Trophoblast cell (in vitro differentiated cells and primary cell): ENCODE results near the gene TUBB3.

Experiments used
- DNase-seq, 2 donors: peaks; one replicate each; pipeline ENCODE4 v3.0.0-alpha.2; 2016
- H2AFZ ChIP-seq: 2 replicates; pipeline ENCODE4 v1.6.1; 2013; ENCODE audit warnings: low read length, moderate library complexity, mild to moderate bottlenecking; ENCODE audit not compliant: insufficient read depth, poor library complexity
- H2AK5ac ChIP-seq: 2 replicates; pipeline ENCODE4 v1.6.1; 2013; ENCODE audit warnings: mild to moderate bottlenecking, low read length
- H2BK120ac ChIP-seq: 2 replicates; pipeline ENCODE4 v1.6.1; 2013; ENCODE audit warnings: low read length, mild to moderate bottlenecking, moderate library complexity; ENCODE audit not compliant: insufficient read depth, poor library complexity
- H2BK12ac ChIP-seq: 2 replicates; pipeline ENCODE4 v1.6.1; 2013; ENCODE audit warnings: mild to moderate bottlenecking, low read length, moderate library complexity
- H2BK5ac ChIP-seq: 2 replicates; pipeline ENCODE4 v1.6.1; 2013; ENCODE audit warnings: low read length, low read depth, moderate library complexity, mild to moderate bottlenecking; ENCODE audit not compliant: poor library complexity
- H3K14ac ChIP-seq: 2 replicates; pipeline ENCODE4 v1.6.1; 2013; ENCODE audit warnings: mild to moderate bottlenecking, low read length
- H3K18ac ChIP-seq: 2 replicates; pipeline ENCODE4 v1.6.1; 2013; ENCODE audit warnings: mild to moderate bottlenecking, low read length
- H3K23ac ChIP-seq: 2 replicates; pipeline ENCODE4 v1.6.1; 2013; ENCODE audit warnings: low read length
- H3K27ac ChIP-seq: 2 replicates; pipeline ENCODE4 v1.5.1; 2013; ENCODE audit warnings: low read depth, mild to moderate bottlenecking, inconsistent platforms, low read length, moderate library complexity
- H3K27me3 ChIP-seq: 2 replicates; pipeline ENCODE4 v1.6.1; 2013; ENCODE audit warnings: inconsistent platforms, mild to moderate bottlenecking, low read length, moderate library complexity; ENCODE audit not compliant: insufficient read depth
- H3K36me3 ChIP-seq, 2 experiments: 1 replicate in 1 of 2; 2 replicates in 1 of 2; pipeline ENCODE4 v1.6.1; 2013; ENCODE audit warnings: low read length in 2 of 2, mild to moderate bottlenecking in 2 of 2, moderate library complexity in 1 of 2; ENCODE audit not compliant: insufficient read depth in 2 of 2, control insufficient read depth in 1 of 2
- H3K4ac ChIP-seq: 2 replicates; pipeline ENCODE4 v1.6.1; 2013; ENCODE audit warnings: low read depth, mild to moderate bottlenecking, low read length, moderate library complexity
- H3K4me1 ChIP-seq, 2 experiments: 1 replicate in 1 of 2; 2 replicates in 1 of 2; pipeline ENCODE4 v1.6.1; 2013; ENCODE audit warnings: low read length in 2 of 2, mild to moderate bottlenecking in 2 of 2, moderate library complexity in 1 of 2; ENCODE audit not compliant: insufficient read depth in 2 of 2, control insufficient read depth in 1 of 2
- H3K4me2 ChIP-seq: 2 replicates; pipeline ENCODE4 v1.6.1; 2013; ENCODE audit warnings: inconsistent platforms, mild to moderate bottlenecking, low read length, moderate library complexity
- H3K4me3 ChIP-seq: 2 replicates; pipeline ENCODE4 v1.5.1; 2013; ENCODE audit warnings: mild to moderate bottlenecking, low read depth, low read length, inconsistent platforms
- H3K79me1 ChIP-seq: one replicate; pipeline ENCODE4 v1.6.1; 2013; ENCODE audit warnings: low read length
- H3K79me2 ChIP-seq: 2 replicates; pipeline ENCODE4 v1.6.1; 2013; ENCODE audit warnings: low read length, mild to moderate bottlenecking; ENCODE audit not compliant: control insufficient read depth, insufficient read depth, poor library complexity
- H3K9ac ChIP-seq: 2 replicates; pipeline ENCODE4 v1.6.1; 2013; ENCODE audit warnings: mild to moderate bottlenecking, low read length
- H3K9me3 ChIP-seq: 2 replicates; pipeline ENCODE4 v1.6.1; 2013; ENCODE audit warnings: low read depth, mild to moderate bottlenecking, control low read depth, inconsistent platforms, low read length; ENCODE audit not compliant: insufficient read depth
- H4K12ac ChIP-seq: 2 replicates; pipeline ENCODE4 v1.6.1; 2013; ENCODE audit warnings: low read depth, mild to moderate bottlenecking, low read length, moderate library complexity
- H4K8ac ChIP-seq: 2 replicates; pipeline ENCODE4 v1.6.1; 2013; ENCODE audit warnings: low read depth, mild to moderate bottlenecking, low read length, moderate library complexity
- H4K91ac ChIP-seq: one replicate; pipeline ENCODE4 v1.6.1; 2013; ENCODE audit warnings: low read depth, mild to moderate bottlenecking, low read length, moderate library complexity
- WGBS: extraction: QIAGEN DNeasy Blood & Tissue Kit; methylation state at CpG from one replicate; pipeline ENCODE4 v1.1.7; 2013; ENCODE audit warnings: missing lambda C conversion rate; ENCODE audit not compliant: insufficient read length, insufficient coverage; ENCODE audit errors: extremely low coverage; 5-methylcytosine and 5-hydroxymethylcytosine counted together

The TUBB3 gene

DNA sequence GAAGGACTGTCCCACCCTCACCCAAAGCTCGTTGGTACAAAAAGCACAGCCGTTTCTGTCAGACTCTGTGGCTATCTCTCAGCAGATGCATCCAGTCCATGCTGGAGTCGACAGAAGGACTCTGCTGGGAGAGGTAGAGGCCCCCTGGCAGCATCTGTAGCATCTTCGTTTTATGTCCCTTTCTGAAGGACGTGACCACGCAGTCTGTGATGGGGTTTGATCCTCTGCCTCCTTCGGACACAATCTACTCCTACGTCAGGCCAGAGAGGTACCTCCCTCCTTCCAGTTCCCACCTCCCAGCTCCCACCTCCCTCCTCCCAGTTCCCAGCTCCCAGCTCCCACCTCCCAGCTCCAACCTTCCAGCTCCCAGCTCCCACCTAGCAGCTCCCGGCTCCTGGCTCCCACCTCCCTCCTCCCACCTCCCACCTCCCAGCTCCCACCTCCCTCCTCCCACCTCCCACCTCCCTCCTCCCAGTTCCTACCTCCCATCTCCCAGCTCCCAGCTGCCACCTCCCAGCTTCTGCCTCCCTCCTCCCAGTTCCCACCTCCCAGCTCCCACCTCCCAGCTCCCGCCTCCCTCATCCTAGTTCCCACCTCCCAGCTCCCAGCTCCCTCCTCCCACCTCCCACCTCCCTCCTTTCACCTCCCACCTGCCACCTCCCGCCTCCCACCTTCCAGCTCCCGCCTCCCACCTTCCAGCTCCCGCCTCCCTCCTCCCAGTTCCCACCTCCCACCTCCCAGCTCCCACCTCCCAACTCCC is 15.9 kb upstream of the TUBB3 start:
- Histone ChIP-seq H3K27me3 (no peaks in the 10 kb centered on the region), H4K12ac (no peak overlapping the region), H2BK5ac (no peak overlapping the region), H3K4me1 (peaks cover 7% of the 10 kb centered on the region in 2 experiments), H3K27ac (no peak overlapping the region), H4K91ac (no peak overlapping the region), H3K14ac (no peak overlapping the region), H2BK120ac (no peak overlapping the region), H3K4me2 (no peak overlapping the region), H2AK5ac (no peak overlapping the region), H3K4me3 (no peak overlapping the region), H3K79me2 (no peaks in the 10 kb centered on the region), H4K8ac (no peak overlapping the region), H3K23ac (no peak overlapping the region), H3K79me1 (peaks cover 12% of the 10 kb centered on the region), H3K36me3 (peaks cover 82 to 87% of the 10 kb centered on the region in 2 experiments), H3K4ac (no peak overlapping the region), H2BK12ac (no peak overlapping the region), H2AFZ (no peak overlapping the region), H3K18ac (no peak overlapping the region), H3K9me3 (peaks cover 13% of the 10 kb centered on the region), H3K9ac (no peak overlapping the region)
- DNase-seq: no peak
- no CpG with 5 or more reads among the region's 13 CpGs for WGBS

GRCh38 chr16:89908236-89908635 is 14.9 kb upstream of the TUBB3 start:
- Histone ChIP-seq H3K4me3 (no peak overlapping the region), H2AK5ac (no peak overlapping the region), H3K4me2 (no peak overlapping the region), H3K4me1 (peaks cover 4 to 7% of the 10 kb centered on the region in 2 experiments), H3K79me1 (peaks cover 12% of the 10 kb centered on the region), H4K91ac (no peak overlapping the region), H4K8ac (no peak overlapping the region), H3K14ac (no peak overlapping the region), H3K27ac (no peak overlapping the region), H3K79me2 (no peaks in the 10 kb centered on the region), H3K27me3 (no peaks in the 10 kb centered on the region), H3K23ac (no peak overlapping the region), H2BK120ac (no peak overlapping the region), H2BK5ac (no peak overlapping the region), H3K4ac (no peak overlapping the region), H3K18ac (no peak overlapping the region), H3K9ac (no peak overlapping the region), H2AFZ (no peak overlapping the region), H4K12ac (no peak overlapping the region), H2BK12ac (no peak overlapping the region), H3K9me3 (peaks cover 14% of the 10 kb centered on the region), H3K36me3 (peaks cover 85 to 89% of the 10 kb centered on the region in 2 experiments)
- no peak for DNase-seq
- no CpG with 5 or more reads among the region's 4 CpGs for WGBS

DNA sequence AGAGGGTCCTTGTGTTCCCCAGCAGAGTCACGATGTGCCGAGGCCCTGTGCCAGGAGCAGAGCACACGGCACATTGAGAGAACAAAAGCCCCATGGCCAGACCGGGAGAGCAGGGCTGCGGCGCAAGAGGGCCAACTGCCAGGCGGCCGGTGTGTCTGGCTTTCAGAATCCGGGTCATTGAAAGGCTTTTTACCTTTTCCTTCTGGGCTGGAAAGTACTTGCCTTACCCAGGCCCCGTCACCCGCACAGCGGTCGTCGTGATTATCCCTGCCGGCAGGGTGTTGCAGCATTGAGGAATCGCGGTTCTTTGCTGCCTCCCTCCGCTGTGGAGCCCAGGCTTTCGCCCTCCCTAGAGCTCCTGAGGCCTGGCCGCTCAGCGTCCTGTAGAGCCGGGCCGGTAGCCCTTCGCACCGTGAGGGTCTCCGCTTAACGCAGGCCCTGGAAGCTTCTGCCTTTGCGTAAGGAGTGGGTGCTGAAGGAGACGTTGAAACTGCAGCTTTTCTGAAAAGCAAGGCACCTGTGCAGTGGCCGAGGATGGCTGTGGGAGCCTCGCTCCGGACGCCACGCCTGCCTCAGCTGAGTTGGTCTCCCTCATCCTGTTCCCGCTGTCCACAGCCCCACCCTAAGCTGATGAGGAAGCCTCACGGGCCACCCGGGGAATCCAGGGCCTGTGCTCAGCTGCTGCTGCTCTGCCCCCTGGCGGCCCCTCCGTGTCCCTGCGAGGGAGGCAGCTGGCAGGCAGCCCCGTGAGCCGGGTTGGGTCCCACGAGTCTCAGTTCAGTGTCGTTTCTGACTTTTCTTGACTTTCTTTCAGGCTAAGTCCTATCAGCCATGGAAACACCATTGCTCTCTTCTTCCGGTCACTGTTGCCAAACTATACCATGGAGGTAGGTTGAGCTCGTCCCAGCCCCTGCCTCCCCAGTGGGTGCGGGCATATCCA is 13.1 kb upstream of the TUBB3 start:
- Histone ChIP-seq H4K12ac (peak overlapping the region; percentile 23), H3K4me1 (no peaks in the 10 kb centered on the region), H2AK5ac (no peak overlapping the region), H3K36me3 (peaks cover 71 to 79% of the 10 kb centered on the region in 2 experiments), H3K27me3 (no peaks in the 10 kb centered on the region), H3K79me1 (peaks cover 4% of the 10 kb centered on the region), H3K14ac (no peak overlapping the region), H2BK120ac (no peak overlapping the region), H3K27ac (no peak overlapping the region), H2BK5ac (no peak overlapping the region), H4K8ac (no peak overlapping the region), H3K9me3 (peaks cover 19% of the 10 kb centered on the region), H3K79me2 (no peaks in the 10 kb centered on the region), H3K9ac (no peak overlapping the region), H2BK12ac (no peak overlapping the region), H3K4me3 (no peak overlapping the region), H2AFZ (no peak overlapping the region), H3K23ac (no peak overlapping the region), H3K18ac (no peak overlapping the region), H3K4ac (no peak overlapping the region), H4K91ac (no peak overlapping the region), H3K4me2 (no peak overlapping the region)
- WGBS: no CpG with 5 or more reads among the region's 47 CpGs
- DNase-seq: peak; percentile 65 to 85

DNA sequence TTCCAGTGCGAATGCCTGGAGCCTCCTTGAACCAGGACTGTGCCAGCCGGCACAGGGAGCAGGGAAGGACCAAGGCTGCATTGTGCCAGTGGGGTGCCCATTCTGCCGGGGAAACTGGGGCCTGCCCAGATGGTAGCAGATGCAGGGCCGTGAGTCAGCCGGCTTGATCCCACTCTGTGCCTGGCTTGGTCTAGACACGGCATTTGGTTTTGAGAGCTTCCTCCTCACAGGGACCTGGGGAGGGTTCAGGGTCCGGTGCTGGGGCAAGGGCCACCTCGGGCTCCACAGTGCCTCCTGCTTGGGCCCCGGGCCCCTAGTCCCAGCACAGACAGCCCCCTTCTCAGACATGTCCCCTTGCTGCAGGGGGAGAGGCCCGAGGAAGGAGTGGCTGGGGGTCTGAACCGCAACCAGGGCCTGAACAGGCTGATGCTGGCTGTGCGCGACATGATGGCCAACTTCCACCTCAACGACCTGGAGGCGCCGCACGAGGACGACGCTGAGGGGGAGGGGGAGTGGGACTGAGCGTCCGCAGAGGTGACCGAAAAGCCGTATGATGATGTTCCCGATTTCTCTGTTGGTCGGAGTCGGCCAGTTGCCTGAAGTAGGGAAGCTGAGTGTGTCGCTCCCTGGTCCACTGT is 12.3 kb upstream of the TUBB3 start:
- Histone ChIP-seq H3K14ac (no peak overlapping the region), H2BK120ac (no peak overlapping the region), H2BK5ac (no peak overlapping the region), H3K4me1 (no peaks in the 10 kb centered on the region), H2BK12ac (no peak overlapping the region), H3K23ac (no peak overlapping the region), H3K9ac (no peak overlapping the region), H3K4ac (no peak overlapping the region), H4K12ac (no peak overlapping the region), H3K27me3 (no peaks in the 10 kb centered on the region), H3K4me3 (no peak overlapping the region), H2AK5ac (no peak overlapping the region), H3K79me1 (no peaks in the 10 kb centered on the region), H3K27ac (no peak overlapping the region), H3K36me3 (peaks cover 64 to 71% of the 10 kb centered on the region in 2 experiments), H3K4me2 (no peak overlapping the region), H3K9me3 (peaks cover 19% of the 10 kb centered on the region), H3K18ac (no peak overlapping the region), H4K8ac (no peak overlapping the region), H4K91ac (no peak overlapping the region), H2AFZ (no peak overlapping the region), H3K79me2 (no peaks in the 10 kb centered on the region)
- no peak for DNase-seq
- WGBS: no CpG with 5 or more reads among the region's 27 CpGs
